ENCODE results near the gene RECQL5.

DNA sequence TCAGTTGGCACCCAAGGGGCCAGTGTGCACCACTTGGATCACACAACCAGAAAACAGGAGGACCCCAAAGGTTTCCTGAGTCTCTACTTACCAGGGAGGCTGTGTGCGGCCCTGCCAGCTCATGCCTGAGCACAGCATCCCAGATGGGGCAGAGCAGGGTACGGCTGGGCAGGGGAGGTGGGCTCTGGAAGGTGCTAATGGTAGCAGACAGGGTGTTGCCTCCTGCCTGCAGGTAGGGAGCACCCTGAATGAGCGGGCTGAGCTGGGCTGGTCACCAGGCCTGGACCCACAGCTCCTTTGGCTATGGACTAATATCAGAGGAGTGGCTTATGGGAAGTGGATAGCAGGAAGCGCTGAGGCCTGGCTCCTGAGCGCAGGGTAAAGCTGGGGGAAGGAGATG lies 14.6 kb downstream of the RECQL5 start:
- TF ChIP-seq POLR2A (IDR thresholded peaks at IDR 0.05; ENCODE audit: low read length) (no peak), GATA1 (IDR thresholded peaks at IDR 0.05; ENCODE audit: low read depth, low read length) (no peak)
